ENCODE data around the gene GJA3.
A peak's percentile ranks its signal among the peaks of the same experiment; 100 is the strongest.

The GJA3 gene

DNA sequence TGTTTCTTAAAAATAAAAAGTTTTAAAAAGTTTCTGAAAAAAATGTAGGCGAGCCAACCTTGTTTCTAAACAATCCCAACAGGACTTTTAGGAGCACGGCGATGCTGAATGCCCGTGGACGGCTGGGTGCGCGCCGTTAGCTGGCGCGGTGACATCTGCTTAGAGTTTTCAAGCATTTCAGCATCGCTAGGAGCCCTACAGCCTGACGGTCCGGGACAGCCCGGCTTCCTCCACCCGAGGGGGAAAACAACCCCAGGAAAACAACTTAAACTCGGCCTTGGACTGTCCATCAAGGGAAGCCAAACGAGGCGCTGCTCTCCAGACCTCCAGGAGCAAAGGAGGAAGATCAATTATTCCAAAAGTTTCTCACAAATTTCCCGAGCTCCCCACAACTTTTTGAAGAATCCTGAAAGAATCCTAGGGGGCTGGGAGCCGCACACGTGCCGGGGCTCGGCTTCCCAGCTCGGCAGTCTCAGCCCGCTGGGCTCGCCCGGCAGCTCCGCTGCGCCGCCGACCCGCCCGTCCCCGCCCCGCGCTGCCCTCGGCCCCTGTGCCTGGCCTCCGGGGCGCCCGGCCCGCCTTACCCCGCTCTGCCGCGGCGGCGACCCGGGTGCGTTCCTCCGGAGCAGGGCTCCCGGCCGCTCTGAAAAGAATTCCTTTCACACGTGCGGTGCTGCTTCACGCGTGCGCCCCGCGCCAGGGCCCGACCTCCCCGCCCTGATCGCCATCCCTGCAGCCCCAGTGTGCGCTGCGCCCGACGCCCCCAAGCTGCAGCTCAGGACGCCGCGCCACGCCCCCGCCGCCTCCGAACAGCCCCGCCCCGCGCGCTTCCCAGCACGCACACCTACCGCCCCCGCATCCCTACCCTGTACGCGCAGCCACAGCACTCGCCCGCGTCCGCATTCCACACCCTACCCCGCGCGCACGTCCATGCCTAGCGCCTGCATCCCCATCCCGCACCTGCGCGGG is at the start of gene GJA3:
Gene GJA3 (minus strand): TSS at position 747 of the 969 bp plus-strand sequence. CDS start 17,764 bp downstream, outside the sequence.
- Mint-ChIP-seq H3K4me3 (peak within 1 kb of the TSS; percentile 75), H3K4me1 (peaks cover 18% of the 10 kb centered on the region), H3K27me3 (peaks cover 68% of the 10 kb centered on the region), H3K9me3 (no peaks in the 10 kb centered on the region), H3K36me3 (no peaks in the 10 kb centered on the region), H3K27ac (no peak within 1 kb of the TSS)
- CTCF ChIA-PET: interaction anchor here (0.6 to 2.5 kb wide), 4 partner anchors 23 to 408 kb away, joined by 3 to 9 read pairs (median 6); no protein-coding TSS in a partner anchor
- DNase-seq: peak; percentile 67

DNA sequence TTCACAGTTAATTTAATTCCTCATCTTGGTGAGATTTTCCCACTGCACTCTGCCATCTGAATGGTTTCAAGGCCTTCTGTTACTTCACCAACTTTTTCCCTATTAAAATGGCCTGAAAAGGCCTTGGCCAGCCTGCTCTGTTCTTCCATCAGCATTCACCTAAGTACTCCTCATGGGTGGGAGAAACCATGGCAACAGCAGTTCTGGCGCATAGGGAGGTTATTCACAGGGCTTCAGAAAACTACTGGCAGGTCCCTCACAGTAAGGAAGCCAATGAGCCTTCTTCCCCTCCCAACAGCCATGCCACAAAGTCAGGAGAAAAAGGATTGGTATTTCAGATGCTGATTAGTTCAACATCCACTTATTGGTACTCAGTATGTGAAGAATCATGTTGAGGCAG is 49.1 kb upstream of the GJA3 start:
- DNase-seq: no peak
- no peaks in the 10 kb centered on the region for H3K36me3 Mint-ChIP-seq
- H3K27ac Mint-ChIP-seq: no peak overlapping the region
- H3K9me3 Mint-ChIP-seq: no peaks in the 10 kb centered on the region
- CTCF ChIA-PET: no interaction called here
- peaks cover 2% of the 10 kb centered on the region for H3K4me1 Mint-ChIP-seq
- peaks cover 67% of the 10 kb centered on the region for H3K27me3 Mint-ChIP-seq
- H3K4me3 Mint-ChIP-seq: no peak overlapping the region

DNA sequence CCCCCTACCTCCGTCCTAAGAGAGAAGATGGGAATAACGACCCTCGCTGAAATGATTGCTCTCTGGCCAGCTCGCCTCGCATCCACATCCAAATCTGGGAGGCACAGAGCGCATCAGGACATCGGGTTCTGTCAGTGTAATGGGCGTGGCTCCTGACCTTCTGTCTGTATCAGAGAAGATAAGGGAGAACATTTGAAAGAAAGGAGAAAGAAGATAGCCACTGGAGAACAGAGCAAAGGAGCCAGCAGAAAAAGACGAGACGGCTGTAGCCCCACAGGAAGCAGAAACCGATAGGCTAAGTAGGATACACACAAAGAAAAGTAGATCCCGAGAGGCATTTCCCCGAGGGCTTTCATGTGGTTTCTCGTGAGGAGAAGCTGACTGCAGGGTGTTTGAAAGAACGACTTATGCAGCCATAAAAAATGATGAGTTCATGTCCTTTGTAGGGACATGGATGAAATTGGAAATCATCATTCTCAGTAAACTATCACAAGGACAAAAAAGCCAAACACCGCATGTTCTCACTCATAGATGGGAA is 45.9 kb upstream of the GJA3 start:
- no peak overlapping the region for H3K27ac Mint-ChIP-seq
- peaks cover 2% of the 10 kb centered on the region for H3K4me1 Mint-ChIP-seq
- peaks cover under 1% of the 10 kb centered on the region for H3K9me3 Mint-ChIP-seq
- peaks cover 62% of the 10 kb centered on the region for H3K27me3 Mint-ChIP-seq
- H3K36me3 Mint-ChIP-seq: no peaks in the 10 kb centered on the region
- no peak for DNase-seq
- CTCF ChIA-PET: no interaction called here
- no peak overlapping the region for H3K4me3 Mint-ChIP-seq

DNA sequence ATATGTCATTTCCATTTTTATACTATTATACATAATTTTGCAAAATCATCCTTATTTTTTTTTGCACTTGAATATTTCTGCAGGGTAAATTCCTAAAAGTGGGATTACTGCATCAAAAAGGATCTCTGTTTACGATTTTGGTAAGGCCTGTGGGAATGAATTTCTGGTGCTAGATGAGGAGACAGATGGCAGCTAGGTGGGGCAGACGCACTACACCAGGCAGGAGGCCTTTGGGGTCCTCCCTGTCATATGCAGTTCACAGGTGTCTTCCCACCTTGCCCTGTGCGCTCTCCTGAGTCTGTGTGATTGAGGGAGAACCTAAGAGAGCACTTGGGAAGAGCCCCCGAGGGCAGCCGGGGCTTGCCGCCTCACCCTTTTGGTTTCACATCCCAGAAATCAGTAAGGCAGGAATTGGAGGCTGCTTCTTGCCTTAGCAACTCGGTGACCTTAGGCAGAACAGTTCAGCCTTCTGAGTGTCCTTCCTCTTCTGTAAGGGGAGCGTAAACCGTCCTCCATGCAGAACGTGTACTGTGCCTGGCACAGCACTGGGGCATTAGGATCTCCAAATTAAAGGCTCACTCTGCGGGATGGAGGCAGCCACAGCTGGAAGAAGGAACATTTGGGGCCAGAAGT is 45.3 kb upstream of the GJA3 start:
- H3K4me1 Mint-ChIP-seq: peaks cover 2% of the 10 kb centered on the region
- no peak overlapping the region for H3K27ac Mint-ChIP-seq
- CTCF ChIA-PET: no interaction called here
- no peak overlapping the region for H3K4me3 Mint-ChIP-seq
- H3K9me3 Mint-ChIP-seq: peaks cover 2% of the 10 kb centered on the region
- H3K36me3 Mint-ChIP-seq: no peaks in the 10 kb centered on the region
- H3K27me3 Mint-ChIP-seq: peaks cover 60% of the 10 kb centered on the region
- no peak for DNase-seq

DNA sequence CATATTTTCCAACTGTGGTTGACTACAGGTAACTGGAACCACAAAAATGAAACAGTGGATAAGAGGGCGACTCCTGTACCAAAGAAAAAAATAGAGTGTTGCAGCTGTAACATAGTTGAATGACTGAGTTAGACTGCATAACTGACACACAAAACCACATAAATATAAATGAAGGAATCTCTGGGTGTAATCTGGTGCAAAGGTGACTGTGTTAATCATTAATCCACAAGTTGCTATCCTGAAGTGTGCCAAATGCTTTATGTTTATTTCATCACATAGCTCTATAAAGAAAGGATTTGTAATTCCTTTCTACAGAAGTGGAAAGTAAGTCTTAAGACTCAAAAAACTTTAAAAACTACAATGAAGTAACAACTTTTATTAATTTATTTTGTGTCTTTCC is 37.9 kb upstream of the GJA3 start:
- Mint-ChIP-seq H3K27ac (no peak overlapping the region), H3K4me1 (peaks cover 18% of the 10 kb centered on the region), H3K27me3 (peaks cover 70% of the 10 kb centered on the region), H3K36me3 (no peaks in the 10 kb centered on the region), H3K4me3 (no peak overlapping the region), H3K9me3 (peaks cover 2% of the 10 kb centered on the region)
- no peak for DNase-seq
- CTCF ChIA-PET: interaction anchor here (0.6 to 1.3 kb wide), 3 partner anchors 13 to 129 kb away, joined by 3 to 4 read pairs (median 3); no protein-coding TSS in a partner anchor

DNA sequence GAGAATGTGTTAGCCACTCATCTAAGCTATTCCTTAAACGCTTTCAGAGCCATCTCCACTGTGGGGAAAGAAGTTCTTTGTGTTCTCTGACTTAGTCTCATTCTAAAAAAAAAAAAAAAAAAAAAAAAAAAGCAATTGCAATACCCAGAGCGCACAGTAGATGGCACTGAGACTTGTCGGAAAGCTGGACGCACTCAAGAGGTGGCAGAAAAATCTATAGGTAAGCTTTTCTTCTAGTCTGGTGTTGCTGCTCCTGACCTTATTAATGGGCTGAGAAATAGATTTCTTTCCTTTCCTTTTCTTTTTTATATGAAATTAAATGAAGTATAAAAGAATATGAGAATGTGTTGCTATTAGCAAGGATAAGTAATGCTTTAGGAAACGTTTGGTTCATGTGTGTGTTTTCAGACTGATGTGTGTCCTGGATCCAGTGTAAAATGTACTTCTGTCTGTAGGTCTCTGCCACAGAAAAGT is 36.5 kb upstream of the GJA3 start:
- CTCF ChIA-PET: interaction anchor here (0.7 to 2.1 kb wide), 15 partner anchors 10 to 727 kb away, joined by 3 to 22 read pairs (median 4); partner anchors contain the start of gene IL17D
- Mint-ChIP-seq H3K9me3 (peaks cover 2% of the 10 kb centered on the region), H3K27ac (no peak overlapping the region), H3K27me3 (peaks cover 68% of the 10 kb centered on the region), H3K36me3 (no peaks in the 10 kb centered on the region), H3K4me3 (no peak overlapping the region), H3K4me1 (peaks cover 24% of the 10 kb centered on the region)
- DNase-seq: peak; percentile 32

DNA sequence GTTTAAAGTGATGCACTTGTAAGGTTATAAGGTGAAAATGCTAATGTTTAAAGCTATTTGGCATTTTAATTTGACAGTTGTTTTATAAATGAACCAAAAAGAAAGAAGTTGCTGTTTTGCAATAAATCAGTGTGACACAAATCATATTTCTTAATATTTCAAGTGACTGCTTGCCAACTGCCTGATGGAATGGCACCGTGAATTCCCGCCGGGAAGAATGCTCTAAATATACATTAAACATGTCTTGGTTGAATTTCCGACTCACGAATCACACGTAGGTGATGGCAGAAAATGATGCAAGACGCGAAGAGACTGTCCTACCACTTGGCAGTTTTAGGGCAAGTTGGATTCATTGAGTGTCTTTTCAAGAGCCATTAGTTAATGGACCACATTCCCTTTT is 34.9 kb upstream of the GJA3 start:
- no peaks in the 10 kb centered on the region for H3K36me3 Mint-ChIP-seq
- H3K4me3 Mint-ChIP-seq: no peak overlapping the region
- no peak overlapping the region for H3K27ac Mint-ChIP-seq
- H3K4me1 Mint-ChIP-seq: peaks cover 28% of the 10 kb centered on the region
- DNase-seq: no peak
- CTCF ChIA-PET: interaction anchor here (1.3 kb wide), 2 partner anchors 11 to 111 kb away, joined by 3 read pairs; no protein-coding TSS in a partner anchor
- H3K27me3 Mint-ChIP-seq: peaks cover 77% of the 10 kb centered on the region
- H3K9me3 Mint-ChIP-seq: no peaks in the 10 kb centered on the region

DNA sequence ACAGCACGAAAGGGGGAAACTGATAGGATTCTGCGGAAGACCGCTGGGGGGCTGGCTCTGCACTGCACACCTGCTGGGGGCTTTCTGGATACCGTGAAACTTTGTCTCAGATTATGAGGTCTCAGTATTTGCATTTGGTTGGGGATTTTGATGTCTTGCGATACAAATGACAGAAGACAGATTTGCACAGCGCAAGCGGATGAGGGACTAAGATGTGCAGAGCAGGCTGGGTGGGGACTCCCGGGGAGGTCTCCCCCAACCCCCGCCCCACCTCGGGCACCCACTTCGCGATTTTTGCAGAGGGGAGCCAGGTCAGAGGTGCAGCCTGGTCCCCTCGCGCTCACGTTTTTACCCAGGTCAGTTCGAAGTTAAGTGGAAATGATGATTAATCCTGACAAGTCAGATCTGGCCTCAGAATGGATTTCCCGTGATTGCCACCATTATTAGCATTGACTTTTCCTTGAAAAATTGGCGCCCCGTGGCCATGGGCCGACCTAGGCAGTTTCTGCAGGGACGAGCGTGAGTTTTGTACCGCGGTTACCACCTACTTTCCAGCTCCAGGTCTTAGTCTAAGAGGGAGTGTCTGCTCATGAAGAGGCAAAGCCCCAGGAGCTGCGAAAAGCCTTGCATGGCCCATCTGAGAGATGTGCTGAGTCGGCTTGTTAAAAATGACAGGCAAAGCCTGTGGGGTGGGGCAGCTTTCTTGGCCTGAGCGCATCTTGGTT is 33.2 kb upstream of the GJA3 start:
- Mint-ChIP-seq H3K36me3 (no peaks in the 10 kb centered on the region), H3K9me3 (no peaks in the 10 kb centered on the region), H3K4me3 (peak overlapping the region; percentile 68), H3K27me3 (peaks cover 85% of the 10 kb centered on the region), H3K27ac (no peak overlapping the region), H3K4me1 (peaks cover 28% of the 10 kb centered on the region)
- DNase-seq: peak; percentile 28
- CTCF ChIA-PET: interaction anchor here (0.6 kb wide), 1 partner anchor 711 kb away, joined by 3 read pairs; no protein-coding TSS in a partner anchor

DNA sequence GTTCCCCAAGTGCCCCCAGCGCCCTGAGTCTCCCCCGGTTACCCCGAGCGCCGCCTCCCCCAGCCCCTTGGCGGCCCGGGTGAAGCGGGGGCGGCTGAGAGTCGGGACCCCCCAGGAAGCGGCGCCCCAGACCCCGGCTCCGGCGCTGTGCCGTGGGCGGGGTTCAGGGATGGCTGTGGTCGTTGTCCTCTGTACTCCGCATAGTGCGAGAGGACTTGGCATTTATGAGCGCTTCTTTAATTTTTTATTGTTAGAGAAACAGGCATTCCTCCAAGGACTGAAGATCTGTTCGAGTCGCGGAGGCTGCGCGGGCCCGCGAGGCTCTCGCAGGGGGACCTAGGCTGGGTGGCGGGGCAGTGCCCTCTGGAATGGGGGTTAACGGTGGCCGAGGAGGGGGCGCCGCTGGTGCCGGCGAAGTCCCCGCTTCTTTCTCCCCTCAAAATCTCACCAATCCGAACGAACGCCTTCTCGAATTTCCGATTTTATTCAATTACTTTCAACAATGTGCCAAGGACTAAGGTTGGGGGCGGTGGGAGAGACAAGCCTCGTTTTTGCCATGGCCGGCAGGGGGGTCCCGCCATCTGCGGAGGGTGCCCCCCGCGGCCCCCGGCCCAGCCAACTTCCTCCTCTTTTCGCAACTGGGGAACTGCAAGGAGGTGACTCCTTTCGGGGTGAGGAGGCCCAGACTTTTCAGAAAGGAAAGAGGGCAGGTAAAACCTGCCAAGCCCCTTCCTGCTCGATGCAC is 32.5 kb upstream of the GJA3 start:
- Mint-ChIP-seq H3K36me3 (no peaks in the 10 kb centered on the region), H3K9me3 (no peaks in the 10 kb centered on the region), H3K27me3 (peaks cover 88% of the 10 kb centered on the region), H3K27ac (no peak overlapping the region), H3K4me1 (peaks cover 28% of the 10 kb centered on the region), H3K4me3 (peak overlapping the region; percentile 68)
- CTCF ChIA-PET: no interaction called here
- peak; percentile 32 for DNase-seq

DNA sequence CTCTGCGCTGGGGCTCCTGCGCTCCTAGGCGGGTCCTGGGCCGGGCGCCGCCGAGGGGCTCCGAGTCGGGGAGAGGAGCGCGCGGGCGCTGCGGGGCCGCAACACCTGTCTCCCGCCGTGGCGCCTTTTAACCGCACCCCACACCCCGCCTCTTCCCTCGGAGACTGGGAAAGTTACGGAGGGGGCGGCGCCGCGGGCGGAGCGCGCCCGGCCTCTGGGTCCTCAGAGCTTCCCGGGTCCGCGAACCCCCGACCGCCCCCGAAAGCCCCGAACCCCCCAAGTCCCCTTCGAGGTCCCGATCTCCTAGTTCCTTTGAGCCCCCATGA is 31.9 kb upstream of the GJA3 start, which contains the start of gene GJB2:
Gene GJB2 (minus strand): TSS at position 103 of the 326 bp plus-strand sequence. CDS start 3,357 bp downstream, outside the sequence.
- Mint-ChIP-seq H3K27ac (no peak within 1 kb of the TSS), H3K36me3 (no peaks in the 10 kb centered on the region), H3K27me3 (peaks cover 87% of the 10 kb centered on the region), H3K4me3 (peak within 1 kb of the TSS; percentile 68), H3K4me1 (peaks cover 28% of the 10 kb centered on the region), H3K9me3 (no peaks in the 10 kb centered on the region)
- DNase-seq: peak; percentile 44
- CTCF ChIA-PET: no interaction called here

DNA sequence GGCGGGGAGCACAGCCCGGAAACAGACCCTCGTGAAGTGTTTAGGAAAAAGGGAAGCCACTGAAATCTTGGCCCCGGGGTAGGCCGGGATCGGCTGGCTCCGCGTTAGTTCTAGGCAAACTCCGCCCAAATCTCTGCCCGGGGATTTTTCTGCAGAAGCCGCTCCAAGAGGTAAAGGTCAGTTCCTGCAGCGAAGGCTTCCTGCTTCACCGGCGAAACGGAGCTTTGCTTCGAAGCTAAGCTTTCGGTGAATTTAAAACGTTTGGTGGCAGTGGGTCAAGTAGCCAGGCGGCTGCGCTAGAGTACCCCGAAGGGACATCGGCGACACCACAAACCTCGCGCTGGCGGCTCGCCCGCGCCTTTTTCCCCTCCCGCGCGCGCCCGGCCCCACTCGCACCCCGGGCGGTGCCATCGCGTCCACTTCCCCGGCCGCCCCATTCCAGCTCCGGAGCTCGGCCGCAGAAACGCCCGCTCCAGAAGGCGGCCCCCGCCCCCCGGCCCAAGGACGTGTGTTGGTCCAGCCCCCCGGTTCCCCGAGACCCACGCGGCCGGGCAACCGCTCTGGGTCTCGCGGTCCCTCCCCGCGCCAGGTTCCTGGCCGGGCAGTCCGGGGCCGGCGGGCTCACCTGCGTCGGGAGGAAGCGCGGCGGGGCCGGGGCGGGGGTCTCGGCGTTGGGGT is 31.4 kb upstream of the GJA3 start:
- H3K9me3 Mint-ChIP-seq: no peaks in the 10 kb centered on the region
- no peaks in the 10 kb centered on the region for H3K36me3 Mint-ChIP-seq
- DNase-seq: peak; percentile 24
- H3K27me3 Mint-ChIP-seq: peaks cover 82% of the 10 kb centered on the region
- H3K4me3 Mint-ChIP-seq: peak overlapping the region; percentile 64
- H3K27ac Mint-ChIP-seq: no peak overlapping the region
- CTCF ChIA-PET: interaction anchor here (1.9 kb wide), 1 partner anchor 10 kb away, joined by 5 read pairs; no protein-coding TSS in a partner anchor
- peaks cover 26% of the 10 kb centered on the region for H3K4me1 Mint-ChIP-seq

DNA sequence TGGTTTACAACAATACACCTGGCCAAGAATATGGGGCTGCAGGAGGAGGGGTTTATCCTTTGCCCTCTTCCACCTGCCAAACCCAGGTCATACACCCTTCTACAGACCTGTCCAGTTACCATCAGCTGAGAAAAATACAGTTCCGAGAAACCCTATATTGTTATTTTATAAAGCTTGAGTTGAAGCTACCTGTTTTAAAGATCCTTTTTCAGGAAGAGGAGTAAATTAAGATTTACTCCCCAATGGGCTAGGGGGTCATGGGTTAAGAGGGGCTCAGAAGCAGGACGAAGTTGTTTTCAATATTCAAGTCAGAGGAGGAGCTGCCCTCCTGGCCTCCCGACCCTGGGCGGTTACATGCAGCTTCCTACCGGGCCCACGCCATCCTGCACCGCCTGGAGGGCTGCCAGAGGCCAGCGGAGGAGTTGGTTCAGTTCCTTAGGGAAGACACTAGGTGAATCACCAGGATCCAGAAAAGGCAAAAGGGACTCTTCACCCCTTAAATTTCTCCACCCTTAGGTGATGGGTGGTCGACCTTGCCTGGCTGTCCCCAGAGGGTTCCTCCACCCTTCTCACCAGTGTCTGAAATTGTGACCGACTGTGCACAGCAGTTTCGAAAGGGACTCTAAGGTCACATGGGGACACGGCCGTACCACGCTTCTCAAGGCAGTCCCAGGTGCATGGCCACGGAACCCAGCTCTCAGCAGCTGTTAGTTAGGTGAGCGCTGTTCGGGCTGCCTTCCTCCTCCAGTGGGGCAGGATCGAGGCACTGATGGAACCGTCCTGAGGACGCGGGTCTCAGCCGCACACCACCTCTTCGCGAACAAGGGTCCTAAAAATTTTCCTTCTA is 30.7 kb upstream of the GJA3 start:
- Mint-ChIP-seq H3K4me1 (peaks cover 21% of the 10 kb centered on the region), H3K4me3 (peak overlapping the region; percentile 64), H3K9me3 (no peaks in the 10 kb centered on the region), H3K27ac (no peak overlapping the region), H3K27me3 (peaks cover 80% of the 10 kb centered on the region), H3K36me3 (no peaks in the 10 kb centered on the region)
- no peak for DNase-seq
- CTCF ChIA-PET: interaction anchor here (0.9 to 1.9 kb wide), 2 partner anchors 9 to 635 kb away, joined by 3 to 5 read pairs; no protein-coding TSS in a partner anchor

Data from activated naive CD4-positive, alpha-beta T cell treated with anti-CD3 and anti-CD28 coated beads, Interleukin-2, amount 10 ng/mL, durations not matched to agents 7 days and 5 days (primary cell).